HG03378 (cell line): ENCODE results near the gene FRAS1.
"Not testable (repeated sequence)": the region's sequence is repeated elsewhere in the genome, so short reads cannot be mapped to it uniquely, and the experiment has no call there.

ENCODE experiments used
- ATAC-seq: cut with Tn5 transposase; IDR thresholded peaks from one replicate; pipeline ENCODE4 v1.9.1; 2021; ENCODE audit warnings: mild to moderate bottlenecking, moderate library complexity; ENCODE audit not compliant: unreplicated experiment

The FRAS1 gene

DNA sequence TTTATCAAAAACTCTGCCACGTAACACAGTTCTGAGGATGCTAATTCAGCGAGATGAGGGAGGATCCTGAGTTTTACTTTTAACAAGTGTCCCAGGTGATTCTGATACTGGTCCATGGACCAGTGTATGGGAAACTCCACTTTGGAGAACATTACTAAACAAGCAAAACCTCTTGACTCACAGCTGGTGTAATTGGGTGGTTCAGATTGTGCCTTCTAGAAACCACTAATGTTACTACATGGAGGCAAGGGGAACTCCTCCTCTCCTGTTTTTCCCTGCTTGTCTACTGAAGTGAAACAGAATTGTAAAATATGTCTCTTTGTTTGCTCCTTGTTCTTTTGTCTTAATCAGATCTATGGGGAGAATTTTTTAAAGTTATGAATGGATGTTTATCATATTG is 62.6 kb downstream of the FRAS1 start:
- no peak for ATAC-seq

DNA sequence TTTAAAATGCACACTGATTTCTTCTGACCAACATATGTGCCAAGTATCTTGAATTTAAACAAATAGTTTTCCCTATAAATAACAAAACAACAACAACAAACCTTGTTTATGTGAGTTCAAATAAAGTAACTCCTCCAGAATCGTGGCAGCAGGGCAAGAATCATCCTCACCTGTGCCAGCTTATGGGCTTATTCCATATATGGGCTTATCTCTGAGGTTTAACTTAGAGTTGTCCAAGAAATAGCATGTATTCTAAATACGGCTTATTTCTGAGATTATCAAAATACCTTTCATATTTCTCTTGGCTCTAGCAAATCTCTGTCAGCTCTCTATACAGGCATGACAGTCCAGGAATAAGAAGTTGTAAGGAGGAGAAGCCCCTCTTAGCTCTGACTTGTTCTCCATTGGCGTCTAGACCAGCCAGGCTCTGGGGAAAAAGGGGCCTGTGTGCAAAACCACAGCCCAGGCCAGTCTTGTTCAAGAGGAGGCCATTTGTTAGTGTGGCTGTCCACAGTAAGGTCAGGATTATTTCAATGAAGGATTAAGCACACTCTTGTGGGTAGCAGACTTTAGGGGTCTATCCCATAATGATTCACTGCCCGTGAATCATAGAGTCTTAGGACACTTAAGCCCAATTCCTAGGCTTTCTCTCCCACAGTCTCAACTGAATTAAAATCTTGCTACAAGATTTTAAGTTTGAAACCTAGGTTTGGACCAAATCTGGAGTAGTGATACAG is 63.2 kb downstream of the FRAS1 start:
- ATAC-seq: no peak

DNA sequence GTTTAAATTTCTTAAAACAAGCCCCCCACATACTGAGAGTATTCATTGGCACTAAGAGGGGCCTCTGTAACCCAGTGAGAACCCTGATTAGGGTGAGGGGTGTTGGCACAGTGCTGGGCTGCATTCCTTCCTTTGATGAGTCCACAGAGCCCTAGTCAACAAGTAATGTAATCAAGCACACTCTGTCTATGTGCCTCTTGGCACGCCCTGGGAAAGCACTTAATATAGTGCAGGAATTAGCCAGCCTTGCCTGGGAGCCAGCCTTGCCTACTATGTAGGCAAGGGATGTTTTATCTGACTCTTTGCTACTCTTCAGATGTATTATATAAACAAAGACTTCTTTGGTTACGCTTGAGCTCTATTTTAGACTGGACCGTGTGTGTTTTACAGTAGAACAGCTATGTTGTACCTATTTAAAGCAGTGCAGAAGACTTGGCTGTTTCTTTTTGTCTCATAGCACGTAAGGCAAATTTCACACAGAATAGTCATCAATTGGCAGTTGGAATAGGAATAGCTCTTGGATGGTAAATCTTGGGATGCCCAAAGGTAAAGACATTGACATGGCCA is 64.3 kb downstream of the FRAS1 start:
- no peak for ATAC-seq

DNA sequence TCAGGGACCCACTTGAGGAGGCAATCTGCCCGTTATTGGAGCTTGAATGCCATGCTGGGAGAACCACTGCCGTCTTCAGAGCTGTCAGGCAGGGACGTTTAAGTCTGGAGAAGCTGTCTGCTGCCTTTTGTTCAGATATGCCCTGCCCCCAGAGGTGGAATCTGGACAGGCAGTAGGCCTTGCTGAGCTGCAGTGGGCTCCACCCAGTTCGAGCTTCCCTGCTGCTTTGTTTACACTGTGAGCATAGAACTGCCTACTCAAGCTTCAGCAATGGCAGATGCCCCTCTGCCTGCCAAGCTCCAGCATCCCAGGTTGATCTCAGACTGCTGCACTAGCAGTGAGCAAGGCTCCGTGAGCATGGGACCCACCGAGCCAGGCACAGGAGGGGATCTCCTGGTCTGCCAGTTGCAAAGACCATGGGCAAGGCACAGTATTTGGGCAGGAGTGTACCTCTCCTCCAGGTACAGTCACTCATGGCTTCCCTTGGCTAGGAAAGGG is 68.8 kb downstream of the FRAS1 start:
- not testable (repeated sequence) for ATAC-seq

DNA sequence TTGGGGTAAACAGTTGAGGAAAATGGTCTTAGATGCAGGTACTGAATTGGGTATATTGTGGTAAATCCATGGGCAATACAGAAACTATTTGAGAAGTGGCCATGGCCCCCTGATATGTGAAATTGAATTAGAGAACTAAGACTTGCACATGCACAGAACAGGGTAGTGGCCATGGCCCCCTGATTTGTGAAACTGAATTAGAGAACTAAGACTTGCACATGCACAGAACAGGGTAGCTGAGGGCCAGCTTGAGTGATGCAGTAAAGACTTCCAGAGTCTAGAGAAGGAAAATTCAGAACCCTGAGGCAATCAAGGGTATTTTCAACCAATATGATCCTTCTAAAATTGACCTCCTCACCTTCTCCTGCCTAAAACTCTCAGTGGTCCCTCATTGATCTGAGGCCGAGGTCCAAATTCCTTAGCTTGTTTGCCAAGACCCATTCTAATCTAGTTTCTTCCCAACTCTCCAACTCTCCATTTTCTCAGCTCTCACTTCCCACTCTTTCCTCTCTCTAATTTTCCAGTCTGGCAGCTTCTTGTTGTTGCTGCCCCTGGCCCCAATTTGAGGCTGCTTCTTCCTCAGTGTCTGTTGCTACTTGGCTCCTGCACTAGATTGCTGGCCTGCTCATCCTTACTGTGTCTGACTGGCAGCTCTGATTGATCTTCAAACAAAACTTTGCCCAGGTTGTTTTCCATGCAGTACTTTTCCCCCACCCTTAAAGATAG is 72.4 kb downstream of the FRAS1 start:
- no peak for ATAC-seq

DNA sequence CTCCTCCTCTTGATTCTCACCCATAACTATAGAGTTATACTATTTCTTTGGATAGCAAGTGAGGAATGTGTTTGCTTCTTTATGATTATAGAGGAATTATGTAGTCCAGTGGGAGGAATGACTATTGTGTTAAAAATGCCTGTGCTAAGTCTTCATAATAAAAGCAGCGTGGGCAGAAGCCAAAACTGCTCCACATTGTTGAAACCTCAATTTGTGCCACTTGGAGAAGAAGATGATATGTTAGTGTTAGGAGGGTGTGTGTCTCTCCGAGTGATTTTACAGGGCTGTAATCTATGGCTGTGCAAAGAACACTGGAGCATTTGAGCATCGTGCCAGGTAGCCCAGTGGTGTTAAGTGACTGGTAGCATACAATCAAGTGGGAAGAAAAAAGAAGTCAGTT is 74.3 kb downstream of the FRAS1 start:
- no peak for ATAC-seq

DNA sequence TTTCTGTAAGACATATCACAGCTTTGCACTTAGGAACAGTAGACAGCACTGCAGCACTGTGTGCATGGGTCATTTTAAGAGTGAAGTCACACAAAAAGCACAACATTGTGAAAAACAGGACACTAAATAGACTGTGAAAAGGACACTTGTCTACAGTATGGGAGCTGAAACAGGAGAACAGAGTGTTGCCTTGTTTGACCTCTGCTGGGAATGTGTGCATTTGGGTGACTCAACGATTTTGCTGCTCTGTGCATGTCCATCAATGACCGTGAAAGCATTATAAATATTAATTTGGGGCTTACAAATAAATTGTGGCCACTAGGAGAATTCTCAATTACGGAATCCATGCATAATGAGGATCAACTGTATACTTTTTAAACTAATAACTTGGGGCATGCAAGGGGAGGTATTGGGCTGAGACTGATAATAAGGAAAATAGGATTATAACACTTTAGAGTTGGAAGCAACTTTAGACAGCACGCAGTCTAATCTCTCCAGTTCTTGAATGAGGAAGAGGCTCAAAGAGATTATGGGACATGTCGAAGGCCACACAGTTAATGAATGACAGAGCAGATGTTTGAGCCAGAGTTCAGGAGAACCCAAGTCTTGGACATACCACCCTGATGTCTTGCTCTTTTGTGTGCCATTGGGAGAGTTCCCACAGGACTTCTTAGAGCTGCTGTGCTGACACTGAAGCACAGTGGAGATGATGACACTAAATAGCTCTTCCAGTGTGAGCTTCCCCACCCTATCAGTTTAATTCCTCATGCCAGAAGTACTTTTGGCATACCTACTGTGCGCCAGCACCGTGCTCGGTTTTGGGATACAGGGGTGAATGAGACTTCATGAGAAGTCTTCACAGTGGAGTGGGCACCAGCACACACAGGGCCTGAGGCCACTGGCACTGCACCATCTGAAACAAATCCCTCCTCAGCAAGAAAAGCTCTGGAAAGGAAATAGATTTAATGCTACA is 79.3 kb downstream of the FRAS1 start:
- no peak for ATAC-seq

DNA sequence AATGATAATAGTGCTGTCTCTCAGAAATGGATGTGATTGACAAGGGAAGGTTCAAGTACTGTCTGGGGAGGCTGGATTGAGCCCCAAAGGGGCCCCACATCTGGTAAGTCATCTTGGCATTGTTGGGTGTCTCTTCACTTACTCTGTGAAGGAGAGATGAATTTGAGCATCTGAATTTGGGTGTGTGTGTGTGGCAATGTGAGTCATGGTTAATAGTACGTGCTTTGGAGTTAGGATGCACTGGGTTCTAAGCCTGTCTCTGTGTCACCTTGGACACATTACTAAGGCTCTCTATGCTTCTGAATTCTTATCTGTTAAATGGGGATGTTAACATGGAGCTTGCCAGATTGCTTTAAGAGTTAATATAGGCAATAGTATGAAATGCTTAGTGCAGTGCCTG is 80.4 kb downstream of the FRAS1 start:
- no peak for ATAC-seq

DNA sequence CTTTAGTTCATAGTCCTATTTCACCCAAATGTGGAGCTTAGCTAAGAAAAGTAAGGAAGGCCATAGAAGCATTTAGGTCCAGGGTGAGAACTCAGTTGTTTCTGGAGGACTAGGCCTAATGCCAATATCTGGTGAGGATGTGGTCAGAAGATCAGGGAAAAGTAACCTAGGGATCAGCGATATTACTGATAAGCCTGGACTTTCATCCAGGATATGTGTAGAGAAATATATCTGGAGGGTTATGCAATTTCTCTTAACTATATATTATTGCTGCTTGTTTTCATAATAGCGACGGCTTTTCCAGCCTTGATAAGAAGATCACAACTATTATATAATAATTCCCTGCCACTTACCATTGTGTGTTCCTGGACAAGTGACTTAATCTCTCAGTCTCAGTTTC is 81.1 kb downstream of the FRAS1 start:
- no peak for ATAC-seq

DNA sequence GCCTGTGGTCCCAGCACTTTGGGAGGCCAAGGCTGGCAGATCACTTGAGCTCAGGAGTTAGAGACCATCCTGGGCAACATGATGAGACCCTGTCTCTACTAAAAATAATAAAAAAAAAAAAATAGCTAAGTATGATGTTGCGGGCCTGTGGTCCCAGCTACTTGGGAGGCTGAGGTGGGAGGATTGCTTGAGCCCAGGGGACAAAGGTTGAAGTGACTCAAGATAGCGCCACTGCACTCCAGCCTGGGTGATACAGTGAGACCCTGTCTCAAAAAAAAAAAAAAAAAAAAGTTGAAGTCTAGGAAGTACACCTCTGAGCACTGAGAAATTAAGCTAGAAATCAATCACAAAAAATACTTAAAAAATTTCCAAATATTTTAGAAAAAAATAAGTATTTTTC is 86.5 kb downstream of the FRAS1 start:
- ATAC-seq: no peak

DNA sequence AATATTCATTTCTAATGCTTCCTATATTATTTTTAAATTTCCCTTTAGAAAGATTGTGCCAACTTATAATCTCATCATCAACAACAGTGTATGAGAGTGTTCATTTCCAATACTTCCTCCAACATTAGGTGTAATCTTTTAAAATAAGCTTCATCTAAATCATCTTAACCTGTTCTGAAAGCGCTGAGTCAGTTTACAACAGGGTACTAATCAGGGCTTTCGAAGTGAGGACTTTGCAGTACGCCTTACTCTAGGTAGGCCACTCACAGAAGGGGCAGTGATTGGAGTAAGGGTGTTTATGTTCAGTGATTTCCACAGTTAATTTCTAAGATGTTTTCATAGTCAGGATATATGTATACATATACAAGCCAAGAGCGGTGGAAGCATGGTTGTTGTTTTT is 87.9 kb downstream of the FRAS1 start:
- ATAC-seq: no peak

DNA sequence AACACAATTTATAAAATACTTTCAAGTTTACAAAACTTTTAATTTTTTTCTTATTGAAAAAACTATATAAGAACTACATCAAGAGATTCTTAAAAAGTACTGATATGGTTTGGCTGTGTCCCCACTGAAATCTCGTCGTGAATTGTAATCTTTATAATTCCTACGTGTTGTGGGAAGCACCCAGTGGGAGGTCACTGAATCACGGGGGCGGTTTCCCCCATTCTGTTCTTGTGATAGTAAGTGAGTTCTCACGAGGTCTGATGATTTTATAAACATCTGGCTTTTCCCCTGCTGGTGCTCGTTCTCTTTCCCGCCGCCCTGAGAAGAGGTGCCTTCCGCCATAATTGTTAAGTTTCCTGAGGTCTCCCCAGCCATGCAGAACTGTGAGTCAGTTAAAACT is 88.5 kb downstream of the FRAS1 start:
- no peak for ATAC-seq

DNA sequence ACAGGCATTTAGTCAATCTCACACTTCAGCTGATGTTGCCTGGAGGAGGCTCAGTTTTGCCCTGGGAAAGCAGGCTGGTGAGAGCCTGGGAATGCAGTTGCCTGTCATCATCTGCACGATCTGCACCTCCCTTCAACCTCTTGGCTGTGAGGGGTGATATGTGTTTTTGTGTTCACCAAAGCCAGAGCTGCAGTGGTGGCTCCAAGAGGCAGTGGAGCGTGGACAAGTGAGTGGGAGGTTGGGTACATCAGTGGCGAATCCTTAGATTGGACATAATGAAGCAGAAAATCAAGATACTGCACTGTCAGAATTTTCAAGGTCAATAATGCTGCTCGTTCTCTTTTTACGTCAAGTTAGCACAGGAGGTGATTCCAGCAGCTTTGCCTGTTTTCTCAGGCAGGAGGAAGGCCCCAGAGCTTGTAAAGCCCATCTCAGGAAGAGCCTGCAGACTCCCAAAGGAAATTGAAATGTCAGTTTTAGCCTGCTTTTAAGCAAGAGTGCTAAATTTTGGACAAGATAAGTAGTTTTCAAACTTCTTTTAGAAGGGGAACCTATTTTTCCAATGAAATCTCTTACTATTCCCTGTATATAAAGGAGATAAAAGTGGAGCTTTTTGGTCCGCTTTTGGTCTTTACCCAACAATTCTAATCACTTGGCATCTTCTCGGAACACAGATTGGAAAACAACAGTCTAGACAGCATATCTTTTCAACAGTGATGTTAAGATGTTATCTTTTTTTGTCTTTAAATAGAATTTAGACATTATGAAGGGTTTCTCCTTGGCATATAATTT is 92.8 kb downstream of the FRAS1 start:
- ATAC-seq: no peak

DNA sequence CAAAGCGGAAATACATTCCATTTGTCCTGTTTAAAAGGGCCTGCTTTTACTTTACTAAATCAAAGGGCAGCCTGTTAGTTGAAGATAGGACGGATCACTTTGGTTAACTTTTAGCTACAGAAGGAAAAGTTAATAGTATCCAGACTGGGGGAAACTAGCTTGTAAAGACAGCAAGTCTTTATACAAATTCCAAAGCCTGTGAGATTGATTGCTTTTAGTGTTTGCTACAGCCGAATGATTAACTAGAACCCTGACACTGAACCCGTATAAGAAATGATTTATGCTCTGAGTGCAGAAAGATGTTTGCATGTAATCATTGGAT is 93.4 kb downstream of the FRAS1 start:
- no peak for ATAC-seq

DNA sequence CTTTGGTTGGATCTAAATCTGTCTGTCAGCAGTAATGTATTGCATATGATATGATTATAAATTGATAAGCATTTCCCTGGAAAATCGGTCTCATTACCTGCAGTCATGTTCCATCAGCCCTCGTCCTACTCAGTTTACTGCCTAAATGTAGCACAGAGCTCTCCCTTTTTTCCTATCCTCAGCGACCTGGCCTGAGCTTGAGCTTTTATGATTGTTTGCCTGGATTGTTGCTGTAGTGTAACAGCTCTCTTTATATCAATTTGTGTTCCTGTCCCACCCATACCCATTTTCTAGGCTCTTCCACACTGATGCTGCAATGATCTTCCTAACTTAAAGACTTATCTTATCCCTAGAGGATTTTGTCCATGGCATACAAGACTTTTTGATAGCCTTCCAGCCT is 95.7 kb downstream of the FRAS1 start:
- no peak for ATAC-seq

DNA sequence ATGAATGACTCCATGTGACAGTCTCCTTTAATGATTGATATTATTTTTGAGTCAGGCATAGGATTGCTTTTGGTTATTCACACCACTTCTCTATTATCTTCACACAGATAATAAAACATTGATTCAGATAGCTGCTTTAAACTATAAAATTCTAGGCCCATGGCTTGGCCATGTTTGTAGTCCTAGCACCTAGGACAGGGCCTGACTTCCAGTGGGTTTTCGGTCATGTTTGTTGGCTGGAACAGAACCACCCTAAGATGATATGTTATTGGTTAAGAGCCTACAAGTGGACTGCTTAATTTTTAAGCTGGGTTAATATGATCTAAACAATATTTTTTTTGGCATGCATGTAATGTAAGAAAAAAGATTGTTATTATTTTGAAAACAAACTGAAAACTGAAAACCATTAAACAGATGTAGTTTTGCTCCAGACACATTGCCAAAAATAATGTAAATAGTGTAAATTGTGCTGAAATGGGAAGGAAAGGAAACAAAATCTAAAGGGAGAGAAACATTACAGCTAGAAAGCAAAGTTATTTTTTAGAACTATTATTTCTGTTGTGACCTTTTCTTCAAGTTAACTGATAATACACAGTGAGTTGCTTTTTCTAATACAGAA is 98.0 kb downstream of the FRAS1 start:
- no peak for ATAC-seq

DNA sequence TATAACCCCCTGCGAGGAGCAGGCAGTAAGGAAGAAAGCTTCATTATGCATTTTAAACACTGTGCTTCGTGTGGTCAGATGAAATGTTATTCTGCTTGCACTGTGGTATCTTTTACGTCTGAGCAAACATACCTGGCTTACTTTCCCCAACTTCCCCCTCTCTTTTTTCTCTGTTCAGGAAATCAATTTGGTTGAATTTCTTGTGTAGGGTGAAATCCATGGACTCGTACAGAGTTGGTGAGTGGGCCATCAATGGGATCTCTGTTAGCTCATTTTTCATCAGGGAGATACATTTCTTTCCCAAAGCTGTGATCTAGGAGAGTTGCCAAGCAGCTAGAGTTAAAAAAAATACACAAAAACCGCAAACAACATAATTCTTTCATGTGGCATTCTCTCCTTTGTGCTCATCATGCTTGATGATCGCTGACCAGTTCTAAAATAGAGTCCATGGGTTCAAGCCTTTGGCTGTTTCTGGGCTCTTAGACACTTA is 98.5 kb downstream of the FRAS1 start:
- ATAC-seq: no peak

DNA sequence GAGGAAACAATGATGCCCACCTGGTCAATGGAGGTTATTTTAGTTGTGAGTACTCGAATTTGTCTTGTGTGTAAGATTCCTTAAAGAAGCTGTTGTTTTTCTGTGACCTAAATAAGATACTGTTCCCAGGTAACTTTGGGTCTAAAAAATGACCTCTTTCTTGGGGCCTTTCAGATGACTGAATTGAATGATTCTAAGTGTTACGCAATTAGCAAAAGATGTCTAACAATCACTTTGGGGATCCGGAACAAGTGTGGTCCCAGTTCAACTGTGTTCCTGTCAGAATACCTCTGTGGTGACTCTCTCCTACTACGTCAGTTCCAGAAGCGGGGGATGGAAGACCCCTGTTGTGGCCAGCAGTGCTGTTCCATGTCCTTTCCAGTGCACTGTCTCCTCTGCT is 99.4 kb downstream of the FRAS1 start:
- no peak for ATAC-seq

DNA sequence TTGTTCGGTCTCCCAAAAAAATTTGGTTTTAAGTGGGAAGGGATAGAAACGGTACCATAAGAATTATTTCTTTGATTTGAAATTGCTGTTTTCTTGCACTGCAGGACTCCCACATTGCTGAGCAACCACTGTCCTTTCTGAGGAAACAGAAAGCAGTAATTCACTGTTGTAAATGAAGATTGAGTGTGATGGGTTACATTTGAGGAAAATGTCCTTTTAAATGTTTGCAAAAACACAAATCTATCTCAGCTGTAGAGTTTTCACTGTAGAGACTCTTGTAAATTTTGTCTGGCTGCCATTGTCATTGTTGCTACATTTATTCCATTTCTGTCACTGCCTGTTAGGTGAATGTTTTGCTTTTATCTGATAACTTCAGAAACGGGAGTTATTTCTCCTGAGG is 105.2 kb downstream of the FRAS1 start:
- no peak for ATAC-seq

DNA sequence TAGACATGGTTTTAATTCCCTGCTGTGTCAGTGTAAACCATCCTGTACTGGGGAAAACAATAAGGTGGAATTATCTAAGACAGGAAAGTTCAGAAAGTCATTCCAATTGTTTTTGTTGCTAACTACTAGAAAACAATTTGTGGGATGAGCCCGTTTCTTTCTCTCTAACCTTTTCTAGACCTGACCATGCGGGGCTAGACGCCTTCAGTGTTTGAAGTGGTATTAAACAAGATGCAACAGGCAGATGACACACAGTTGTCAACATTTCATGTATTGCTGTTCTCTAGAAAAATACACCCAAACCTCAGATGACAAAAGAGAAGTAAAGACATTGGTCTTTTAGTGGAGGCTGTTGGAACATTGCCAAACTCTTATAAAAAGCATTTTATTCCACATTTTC is 105.7 kb downstream of the FRAS1 start:
- ATAC-seq: no peak
